ENCODE data around the gene RBM3. TPM values are rescaled to one million over a fixed set of nuclear protein-coding genes. Genes with fewer than 3 reads are reported as not detected.
"Not testable (repeated sequence)": the region's sequence is repeated elsewhere in the genome, so short reads cannot be mapped to it uniquely, and the experiment has no call there.

The RBM3 gene
- total RNA-seq: 119 TPM

DNA sequence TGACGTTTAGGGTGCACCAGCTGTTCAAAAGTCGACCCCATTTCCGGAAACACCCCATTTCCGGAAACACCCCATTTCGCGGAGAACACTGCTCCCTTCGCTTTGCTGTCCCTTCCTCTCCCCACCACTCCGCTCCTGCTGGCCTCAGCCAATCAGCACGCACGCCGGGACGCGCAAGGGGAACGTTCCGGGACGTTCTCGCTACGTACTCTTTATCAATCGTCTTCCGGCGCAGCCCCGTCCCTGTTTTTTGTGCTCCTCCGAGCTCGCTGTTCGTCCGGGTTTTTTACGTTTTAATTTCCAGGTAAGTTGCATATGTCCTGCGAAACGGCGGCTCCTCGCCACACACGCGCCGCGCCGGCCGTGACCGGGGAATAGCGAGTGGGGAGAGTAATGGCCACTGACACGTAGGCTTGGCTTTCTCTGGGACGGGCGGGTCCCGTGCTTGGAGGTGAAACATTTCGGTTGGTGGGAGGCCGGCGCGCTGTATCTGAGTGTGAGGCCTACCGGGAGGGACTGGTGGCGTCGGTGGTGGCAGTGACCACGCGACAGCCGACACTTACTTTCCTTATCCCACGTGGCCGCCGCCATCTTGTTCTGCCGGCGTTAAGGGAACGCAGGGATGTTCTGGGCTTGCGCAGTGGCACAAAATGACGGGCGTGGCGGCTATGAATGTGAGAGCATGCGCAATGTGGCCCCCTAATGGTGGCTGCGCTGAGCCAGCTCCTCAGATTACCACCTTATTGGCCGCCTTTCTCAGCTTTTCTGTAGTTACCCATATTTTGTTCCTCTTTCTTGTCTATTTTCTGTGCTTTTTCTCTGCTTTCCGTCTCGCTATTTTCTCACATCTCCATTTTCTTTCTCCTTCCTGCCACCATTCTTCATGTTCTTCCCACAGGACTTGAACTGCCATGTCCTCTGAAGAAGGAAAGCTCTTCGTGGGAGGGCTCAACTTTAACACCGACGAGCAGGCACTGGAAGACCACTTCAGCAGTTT lies at the start of gene RBM3:
RBM3 (plus strand) TSS at position 215 of the 997 bp plus-strand sequence; CDS start at position 912, 697 bp downstream.
- no peaks in the 10 kb centered on the region for H3K27me3 ChIP-seq
- peak; percentile 77 to 95 for DNase-seq (ENCODE audit: low spot score in 2 of 2)
- no peaks in the 10 kb centered on the region for H3K9me3 ChIP-seq
- peak within 1 kb of the TSS; percentile 71 to 78 for H3K4me3 ChIP-seq
- TF ChIP-seq, protein P1, sequence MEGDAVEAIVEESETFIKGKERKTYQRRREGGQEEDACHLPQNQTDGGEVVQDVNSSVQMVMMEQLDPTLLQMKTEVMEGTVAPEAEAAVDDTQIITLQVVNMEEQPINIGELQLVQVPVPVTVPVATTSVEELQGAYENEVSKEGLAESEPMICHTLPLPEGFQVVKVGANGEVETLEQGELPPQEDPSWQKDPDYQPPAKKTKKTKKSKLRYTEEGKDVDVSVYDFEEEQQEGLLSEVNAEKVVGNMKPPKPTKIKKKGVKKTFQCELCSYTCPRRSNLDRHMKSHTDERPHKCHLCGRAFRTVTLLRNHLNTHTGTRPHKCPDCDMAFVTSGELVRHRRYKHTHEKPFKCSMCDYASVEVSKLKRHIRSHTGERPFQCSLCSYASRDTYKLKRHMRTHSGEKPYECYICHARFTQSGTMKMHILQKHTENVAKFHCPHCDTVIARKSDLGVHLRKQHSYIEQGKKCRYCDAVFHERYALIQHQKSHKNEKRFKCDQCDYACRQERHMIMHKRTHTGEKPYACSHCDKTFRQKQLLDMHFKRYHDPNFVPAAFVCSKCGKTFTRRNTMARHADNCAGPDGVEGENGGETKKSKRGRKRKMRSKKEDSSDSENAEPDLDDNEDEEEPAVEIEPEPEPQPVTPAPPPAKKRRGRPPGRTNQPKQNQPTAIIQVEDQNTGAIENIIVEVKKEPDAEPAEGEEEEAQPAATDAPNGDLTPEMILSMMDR (IDR thresholded peaks at IDR 0.05): peak in 2 of 3 experiments; percentile 30 to 36
- peak within 1 kb of the TSS; percentile 96 to 99 for H3K27ac ChIP-seq
- peaks cover 0 to 7% of the 10 kb centered on the region in 2 donors for H3K4me1 ChIP-seq
- intact Hi-C loops (cut with DNase I): loop anchor here (1.0 to 10.0 kb wide), 6 partner anchors 24 to 343 kb away; partner anchors contain the start of genes FTSJ1, PIM2, PORCN and SUV39H1
- peaks cover 19 to 33% of the 10 kb centered on the region in 2 donors for H3K36me3 ChIP-seq

DNA sequence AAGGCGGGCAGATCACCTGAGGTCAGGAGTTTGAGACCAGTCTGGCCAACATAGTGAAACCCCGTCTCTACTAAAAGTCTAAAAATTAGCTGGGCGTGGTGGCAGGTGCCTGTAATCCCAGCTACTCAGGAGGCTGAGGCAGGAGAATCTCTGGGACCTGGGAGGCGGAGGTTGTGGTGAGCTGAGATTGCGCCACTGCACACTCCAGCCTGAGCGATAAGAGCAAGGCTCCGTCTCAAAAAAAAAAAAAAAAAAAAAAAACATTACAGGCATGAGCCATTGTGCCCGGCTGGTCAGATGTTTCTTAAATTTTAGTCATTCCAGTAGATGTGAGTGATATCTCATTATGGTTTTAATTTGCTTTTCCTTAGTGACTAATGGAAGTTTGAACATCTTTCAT lies 48.4 kb upstream of the RBM3 start:
- H3K9me3 ChIP-seq; H3K4me3 ChIP-seq; H3K27me3 ChIP-seq; intact Hi-C loops (cut with DNase I); H3K4me1 ChIP-seq; H3K36me3 ChIP-seq; H3K27ac ChIP-seq; DNase-seq (ENCODE audit: low spot score in 2 of 2): not testable (repeated sequence)

DNA sequence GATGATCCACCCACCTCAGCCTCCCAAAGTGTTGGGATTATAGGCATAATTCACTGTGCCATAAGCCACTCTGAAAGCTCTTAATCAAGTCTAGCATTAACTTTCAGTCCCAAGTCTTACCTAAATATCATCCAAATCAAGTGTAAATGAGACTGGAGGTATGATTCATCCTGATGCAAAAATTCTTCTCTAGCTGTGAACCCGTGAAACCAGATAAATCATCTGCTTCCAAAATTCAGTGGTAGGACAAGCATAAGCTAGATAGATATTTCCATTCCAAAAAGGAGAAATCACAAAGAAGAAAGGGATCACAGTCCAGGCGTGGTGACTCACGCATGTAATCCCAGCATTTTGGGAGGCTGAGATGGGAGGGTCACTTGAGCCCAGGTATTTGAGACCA lies 43.5 kb upstream of the RBM3 start:
- Histone ChIP-seq H3K4me1 (no peaks in the 10 kb centered on the region), H3K9me3 (no peaks in the 10 kb centered on the region), H3K27ac (no peak overlapping the region), H3K4me3 (no peak overlapping the region), H3K36me3 (peaks cover 5 to 8% of the 10 kb centered on the region in 2 donors), H3K27me3 (no peaks in the 10 kb centered on the region)
- DNase-seq (ENCODE audit: low spot score in 2 of 2): no peak
- intact Hi-C loops (cut with DNase I): loop anchor here (10.0 kb wide), 2 partner anchors 274 to 384 kb away; partner anchors contain the start of genes HDAC6, PIM2 and SLC35A2
- TF ChIP-seq, protein P1 (IDR thresholded peaks at IDR 0.05): no peak

DNA sequence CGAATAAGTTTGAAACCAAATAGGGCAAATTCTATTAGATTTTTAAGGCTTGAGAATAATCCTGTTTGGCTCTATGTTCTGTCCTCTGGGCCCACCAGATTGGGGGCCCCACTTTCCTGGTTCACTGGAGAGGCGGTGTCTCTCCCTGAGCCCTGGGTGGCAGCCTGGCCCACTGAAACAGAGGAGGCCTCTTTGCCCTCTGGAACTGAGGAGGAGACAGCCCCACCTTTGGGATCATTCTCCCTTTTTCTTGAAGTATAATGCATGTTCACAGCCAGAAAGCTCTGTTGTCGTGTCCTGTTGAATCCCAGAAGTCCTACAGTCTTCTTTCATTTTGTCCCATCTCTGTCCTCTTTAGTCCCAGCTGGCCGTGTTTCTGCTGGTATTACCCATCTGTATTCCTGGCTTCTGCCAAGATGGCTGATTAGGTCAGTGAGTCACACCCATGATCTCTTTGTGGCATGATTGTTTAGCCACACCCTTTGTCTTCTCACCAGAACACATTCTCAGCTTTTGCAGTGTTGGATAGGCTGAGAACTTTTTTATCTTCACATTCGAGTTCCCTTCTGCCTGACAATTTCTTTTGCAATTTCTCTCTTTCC lies 42.8 kb upstream of the RBM3 start:
- Histone ChIP-seq H3K36me3 (peaks cover 5 to 8% of the 10 kb centered on the region in 2 donors), H3K27me3 (no peaks in the 10 kb centered on the region), H3K27ac (peak overlapping the region; percentile 25 to 37), H3K4me1 (no peaks in the 10 kb centered on the region), H3K4me3 (no peak overlapping the region), H3K9me3 (no peaks in the 10 kb centered on the region)
- TF ChIP-seq, protein P1 (IDR thresholded peaks at IDR 0.05): no peak
- DNase-seq (ENCODE audit: low spot score in 2 of 2): no peak
- intact Hi-C loops (cut with DNase I): loop anchor here (10.0 kb wide), 2 partner anchors 273 to 383 kb away; partner anchors contain the start of genes HDAC6, PIM2 and SLC35A2

DNA sequence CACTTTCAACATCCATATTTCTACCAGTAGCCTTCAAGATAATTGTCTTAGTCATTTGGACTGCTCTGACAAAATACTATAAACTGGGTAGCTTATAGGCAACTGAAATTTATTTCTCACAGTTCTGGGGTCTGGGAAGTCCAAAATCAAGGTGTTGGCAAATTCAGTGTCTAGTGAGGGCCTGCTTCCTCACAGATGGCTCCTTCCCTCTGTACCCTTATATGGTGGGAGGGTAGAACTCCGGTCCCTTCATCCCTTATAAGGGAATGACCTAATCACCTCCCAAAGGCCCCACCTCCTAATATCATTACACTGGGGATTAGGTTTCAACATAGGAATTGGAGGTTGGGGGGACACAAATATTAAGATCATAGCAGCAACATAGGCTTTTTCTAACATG lies 42.1 kb upstream of the RBM3 start:
- Histone ChIP-seq H3K4me1 (no peaks in the 10 kb centered on the region), H3K4me3 (no peak overlapping the region), H3K27ac (peak overlapping the region in 1 of 2 donors; percentile 45), H3K36me3 (peaks cover 4 to 5% of the 10 kb centered on the region in 2 donors), H3K27me3 (no peaks in the 10 kb centered on the region), H3K9me3 (no peaks in the 10 kb centered on the region)
- intact Hi-C loops (cut with DNase I): loop anchor here (10.0 kb wide), 2 partner anchors 273 to 383 kb away; partner anchors contain the start of genes HDAC6, PIM2 and SLC35A2
- TF ChIP-seq, protein P1 (IDR thresholded peaks at IDR 0.05): no peak
- DNase-seq (ENCODE audit: low spot score in 2 of 2): no peak
